Measurements from ENCODE around the gene PSMG4.

Gene PSMG4

DNA sequence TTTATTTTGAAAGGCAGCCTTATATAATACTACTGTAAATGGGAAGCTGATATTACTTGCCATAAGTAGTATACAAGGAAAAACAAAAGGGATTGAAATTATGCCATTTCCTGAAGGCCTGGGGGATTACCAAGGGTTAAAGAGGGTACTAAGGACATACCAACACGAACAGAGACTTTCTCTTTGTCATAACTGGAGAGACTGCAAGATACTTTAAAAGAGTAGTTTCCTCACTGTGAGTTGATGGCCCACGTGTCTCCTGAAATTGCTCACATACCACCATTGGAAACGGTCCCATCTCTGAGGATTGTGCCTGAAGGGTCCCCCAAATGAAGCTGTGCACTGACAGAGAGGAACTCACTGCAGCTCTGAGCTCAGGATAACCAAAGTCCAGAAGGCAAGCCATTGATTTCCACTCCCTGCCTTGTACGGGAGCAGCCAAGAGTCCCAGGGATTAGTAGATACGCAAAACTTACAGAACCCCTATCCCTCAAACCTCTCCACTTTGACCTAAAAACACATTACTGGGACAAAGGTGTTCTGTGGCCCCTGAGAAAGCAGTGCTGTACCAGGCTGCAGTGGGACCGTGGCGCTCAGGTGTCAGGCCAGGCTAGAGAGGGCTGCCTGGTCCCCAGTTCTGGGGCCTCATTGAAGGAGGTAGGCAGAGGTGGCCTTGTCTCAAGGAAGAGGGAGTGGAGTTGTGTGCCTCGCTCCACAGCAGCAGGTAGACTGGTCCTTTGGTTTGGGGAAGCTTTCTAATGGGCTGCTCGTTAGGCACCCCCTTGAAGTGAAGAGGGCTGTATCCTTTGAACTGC, 15.2 kb downstream of the PSMG4 start:
- no peak for DNase-seq (ENCODE audit: low read depth in 1 of 2, low spot score in 1 of 2)

DNA sequence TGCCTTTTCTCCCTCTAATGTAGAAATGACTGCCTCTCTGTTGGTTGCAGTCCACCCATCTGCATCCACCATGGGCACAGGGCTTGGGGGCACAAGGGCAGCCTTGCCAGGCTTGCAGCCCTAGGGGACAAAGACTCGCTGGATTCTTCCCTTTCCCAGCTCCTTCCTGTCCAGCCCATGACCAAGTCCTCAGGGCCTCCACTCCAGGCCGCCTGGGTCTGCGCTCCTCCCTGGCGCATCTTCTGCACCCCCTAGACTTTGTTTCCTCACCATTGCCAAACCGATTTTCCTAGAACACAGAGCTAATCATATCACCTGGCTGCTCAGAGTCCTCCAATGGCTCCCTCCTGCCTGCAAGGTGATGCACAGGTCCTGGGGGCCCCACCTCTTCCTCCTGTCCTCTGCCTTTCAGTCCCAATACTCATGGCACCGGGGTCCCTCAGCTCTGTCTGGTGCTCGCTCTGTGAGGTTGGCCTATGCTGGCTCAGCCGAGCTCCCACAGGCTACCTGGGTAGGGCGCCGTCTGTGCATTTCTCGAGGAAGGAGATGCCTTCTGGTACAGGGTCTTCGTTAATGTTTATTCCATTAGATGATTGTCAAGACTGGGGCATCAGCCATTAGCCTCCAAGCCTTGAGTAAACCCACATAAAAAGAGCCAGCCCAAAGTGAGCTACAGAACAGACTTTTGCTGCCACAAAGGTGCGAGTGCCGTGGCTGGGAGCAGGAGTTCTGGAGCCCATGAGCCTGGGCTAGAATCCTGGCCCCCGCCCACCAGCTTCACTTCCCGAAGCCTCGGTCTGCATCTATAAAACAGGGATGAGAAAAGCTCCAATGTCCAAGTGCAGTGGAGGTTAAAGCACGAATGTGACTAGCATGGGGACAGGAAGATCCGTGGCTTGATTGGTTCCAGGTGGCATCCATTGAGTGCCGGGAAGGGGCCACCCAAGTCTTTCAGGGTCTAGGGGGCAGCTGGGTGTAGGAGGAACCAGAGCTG, 17.7 kb downstream of the PSMG4 start:
- no peak for DNase-seq (ENCODE audit: low read depth in 1 of 2, low spot score in 1 of 2)

DNA sequence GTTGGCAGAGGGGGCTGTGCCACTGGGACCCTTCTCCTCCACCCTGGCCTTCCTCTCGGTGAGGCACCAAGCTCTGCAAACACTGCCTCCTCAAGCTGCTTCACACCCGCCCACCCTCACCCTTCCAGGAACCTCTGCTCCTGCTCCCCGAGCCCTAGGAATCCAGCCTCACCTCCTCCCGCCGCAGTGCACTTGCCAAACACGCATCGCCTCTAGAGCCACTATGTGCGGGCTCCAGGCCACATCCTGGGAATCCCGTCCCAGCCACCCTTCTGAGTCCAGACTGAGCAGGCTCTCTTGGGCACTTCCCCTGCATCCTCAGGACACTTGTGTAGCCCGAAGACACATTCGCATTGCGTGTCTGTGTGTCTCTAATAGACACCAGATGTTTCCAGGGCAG, 18.5 kb downstream of the PSMG4 start:
- DNase-seq (ENCODE audit: low read depth in 1 of 2, low spot score in 1 of 2): no peak

DNA sequence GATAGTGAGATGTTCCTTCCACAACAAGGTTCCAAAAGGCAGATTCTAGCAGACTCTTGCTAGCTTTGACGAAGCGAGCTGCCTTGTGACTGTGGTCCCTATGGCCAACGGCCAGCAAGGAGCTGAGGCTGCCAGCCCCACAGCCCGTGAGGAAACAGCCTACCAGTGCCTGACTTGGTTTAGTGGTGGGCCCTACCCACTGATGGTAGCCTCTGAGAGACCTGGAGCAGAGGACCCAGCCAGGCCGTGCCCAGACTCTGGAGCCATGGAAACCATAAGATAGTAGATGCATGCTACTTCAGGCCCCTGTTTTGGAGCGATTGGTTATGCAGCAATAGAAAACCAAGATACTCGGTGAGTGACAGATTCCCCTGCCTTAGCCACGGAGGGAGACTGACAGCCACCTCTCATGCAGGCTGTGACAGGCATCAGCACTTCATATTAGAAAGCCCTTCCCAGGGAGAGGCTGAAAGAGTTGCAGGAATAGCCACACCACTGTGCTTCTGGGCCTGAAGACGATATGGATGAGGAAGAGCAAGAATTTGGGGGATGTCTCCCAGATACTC, 19.2 kb downstream of the PSMG4 start:
- no peak for DNase-seq (ENCODE audit: low read depth in 1 of 2, low spot score in 1 of 2)

DNA sequence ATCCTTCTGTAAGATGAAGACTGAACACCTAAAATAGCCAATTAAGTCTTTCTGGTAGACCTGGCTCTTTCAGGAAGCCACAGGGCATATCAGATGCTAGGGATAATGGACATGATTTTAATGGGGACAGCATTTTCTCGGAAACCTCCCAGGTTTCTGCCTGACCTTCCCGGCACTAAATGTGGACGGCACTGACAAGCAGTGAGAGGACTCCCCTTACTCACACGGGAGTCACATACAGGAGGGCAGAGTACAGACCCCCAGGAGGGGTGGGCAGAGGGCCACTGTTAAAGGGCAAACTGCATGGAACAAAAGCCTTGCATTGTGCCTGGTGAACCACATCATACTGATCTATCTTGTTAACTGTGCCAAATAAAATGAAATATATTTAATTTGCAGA, 19.9 kb downstream of the PSMG4 start:
- DNase-seq (ENCODE audit: low read depth in 1 of 2, low spot score in 1 of 2): no peak

DNA sequence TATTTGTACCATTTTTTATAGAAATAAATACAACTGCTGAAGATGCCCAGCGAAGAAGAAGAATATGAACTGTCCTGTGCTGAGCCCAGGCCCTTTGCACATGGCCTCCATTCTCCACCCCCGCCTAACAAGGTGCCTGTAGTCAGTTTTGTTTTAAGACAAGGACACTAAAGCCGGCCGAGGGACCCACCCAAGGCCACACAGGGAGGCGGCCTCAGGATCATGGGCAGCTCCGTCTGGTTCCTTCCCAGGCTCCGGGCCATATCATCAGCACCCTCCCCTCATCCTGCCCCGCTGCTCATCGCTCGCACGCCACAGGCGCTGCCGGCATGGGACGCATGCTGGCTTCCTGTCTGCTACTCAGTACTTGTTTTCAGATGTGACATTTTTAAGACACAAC, 21.3 kb downstream of the PSMG4 start:
- no peak for DNase-seq (ENCODE audit: low read depth in 1 of 2, low spot score in 1 of 2)

DNA sequence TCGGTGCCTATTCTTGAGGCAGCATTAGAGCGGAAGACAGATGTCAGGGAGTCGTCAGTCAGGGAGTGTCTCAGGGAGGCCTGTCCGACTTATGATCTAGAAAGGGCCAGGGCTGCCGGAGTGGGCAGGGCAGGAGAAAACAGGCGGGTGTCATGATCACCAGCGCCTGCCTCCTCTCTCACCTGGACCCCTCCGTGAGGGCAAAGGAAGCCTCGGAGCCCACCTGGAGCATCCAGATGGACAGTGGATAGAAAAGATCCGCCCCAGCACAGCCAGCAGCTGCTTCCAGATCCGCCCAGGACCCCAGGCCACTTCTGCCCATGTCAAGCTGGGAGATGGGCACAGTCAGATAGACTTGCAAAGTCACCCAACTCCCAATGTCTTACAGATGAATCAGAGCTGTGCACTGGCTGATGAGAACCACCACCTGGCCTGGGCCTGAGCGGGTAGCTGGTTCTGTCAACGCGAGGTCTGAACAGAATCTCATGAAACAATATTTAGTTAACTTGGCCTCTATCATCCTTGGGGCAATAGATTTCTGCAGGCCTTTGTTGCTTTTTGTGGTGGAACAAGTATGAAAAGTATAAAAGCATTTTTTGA, 22.2 kb downstream of the PSMG4 start:
- no peak for DNase-seq (ENCODE audit: low read depth in 1 of 2, low spot score in 1 of 2)

DNA sequence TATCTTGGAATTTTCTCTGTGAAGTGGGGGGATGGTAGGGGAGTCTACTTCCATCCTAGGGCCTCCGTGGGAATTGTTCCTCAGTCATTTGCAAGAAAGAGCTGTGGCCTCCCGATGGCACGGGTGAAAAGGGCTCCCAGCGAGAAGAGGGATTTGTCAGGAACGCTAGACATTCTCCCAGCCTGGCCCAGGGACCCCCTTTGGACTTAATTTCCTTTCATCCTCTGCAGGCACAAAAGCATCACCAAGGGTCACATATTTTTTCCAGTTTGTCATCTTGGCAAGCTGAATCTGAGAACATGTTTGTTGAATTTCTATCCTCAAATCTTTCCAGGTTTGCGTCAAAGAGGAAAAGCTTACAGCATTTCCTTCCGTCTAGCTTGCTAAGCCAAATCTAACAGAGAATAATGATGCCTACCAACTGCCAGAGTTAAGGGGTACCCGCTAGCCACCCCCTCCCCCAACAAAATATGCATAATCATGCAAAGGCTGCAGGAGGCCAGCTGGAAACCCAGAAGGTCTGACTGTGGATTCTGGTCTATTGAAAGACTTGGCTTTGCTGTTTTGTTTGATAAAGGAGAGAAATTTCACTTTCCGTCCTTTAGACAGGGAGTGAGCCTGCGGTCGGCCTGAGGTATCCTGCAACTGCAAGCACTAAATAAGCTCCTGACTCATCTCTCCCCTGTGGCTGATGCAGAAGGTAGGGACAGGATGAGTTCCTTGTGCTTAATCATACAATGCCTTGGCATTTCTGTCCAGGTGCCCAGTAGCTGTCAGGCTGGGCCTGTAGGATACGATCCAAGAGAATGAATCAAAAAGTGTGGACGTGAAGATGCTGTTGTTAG, 23.1 kb downstream of the PSMG4 start:
- DNase-seq (ENCODE audit: low read depth in 1 of 2, low spot score in 1 of 2): no peak

DNA sequence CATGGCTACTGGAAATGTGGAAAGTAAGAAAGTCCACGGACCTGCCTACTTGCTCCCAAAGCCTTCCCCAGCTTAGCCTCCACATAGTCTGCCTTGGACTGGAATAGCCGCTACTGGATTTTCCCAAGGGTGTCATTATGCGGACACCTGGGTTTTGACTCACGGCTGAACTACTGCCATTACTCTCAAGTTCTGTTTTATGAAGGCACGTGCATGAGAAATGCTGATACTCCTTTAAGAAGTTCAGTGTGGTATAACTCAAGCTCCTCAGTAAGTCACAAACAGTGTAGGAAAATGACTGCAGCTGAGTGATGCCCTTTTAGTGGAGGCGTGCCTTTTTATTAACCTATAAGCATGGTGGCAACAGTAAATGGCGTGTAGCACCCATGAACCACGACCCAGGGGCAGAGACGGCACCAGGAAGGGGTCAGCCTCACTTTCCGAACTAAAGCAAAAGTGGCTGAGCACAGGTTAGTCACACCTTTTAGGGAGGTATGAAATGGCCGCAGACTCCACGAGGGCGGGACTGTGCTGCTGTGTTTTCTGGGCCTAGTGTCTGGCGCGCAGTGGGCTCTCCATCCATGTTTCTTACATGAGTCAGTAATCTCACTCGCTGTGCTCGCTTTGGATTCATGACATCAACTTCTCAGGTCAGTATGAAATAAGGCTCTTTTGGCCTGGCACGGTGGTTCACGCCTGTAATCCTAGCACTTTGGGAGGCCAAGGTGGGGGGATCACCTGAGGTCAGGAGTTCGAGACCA, 23.9 kb downstream of the PSMG4 start:
- no peak for DNase-seq (ENCODE audit: low read depth in 1 of 2, low spot score in 1 of 2)

DNA sequence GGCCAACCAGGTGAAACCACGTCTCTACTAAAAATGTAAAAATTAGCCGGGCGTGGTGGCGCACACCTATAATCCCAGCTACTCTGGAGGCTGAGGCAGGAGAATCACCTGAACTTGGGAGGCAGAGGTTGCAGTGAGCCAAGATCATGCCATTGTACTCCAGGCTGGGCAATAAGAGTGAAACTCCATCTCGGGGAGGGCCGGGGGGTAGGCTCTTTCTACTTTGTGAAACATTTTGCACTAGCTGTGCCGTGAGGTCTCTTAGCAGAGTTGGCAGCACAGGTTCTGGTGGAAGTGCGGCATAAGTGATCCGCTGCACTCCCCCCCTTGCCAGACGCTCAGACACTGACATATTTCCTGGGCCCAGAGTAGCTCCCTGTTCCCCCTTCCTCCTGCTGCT, 24.5 kb downstream of the PSMG4 start:
- DNase-seq (ENCODE audit: low read depth in 1 of 2, low spot score in 1 of 2): no peak

DNA sequence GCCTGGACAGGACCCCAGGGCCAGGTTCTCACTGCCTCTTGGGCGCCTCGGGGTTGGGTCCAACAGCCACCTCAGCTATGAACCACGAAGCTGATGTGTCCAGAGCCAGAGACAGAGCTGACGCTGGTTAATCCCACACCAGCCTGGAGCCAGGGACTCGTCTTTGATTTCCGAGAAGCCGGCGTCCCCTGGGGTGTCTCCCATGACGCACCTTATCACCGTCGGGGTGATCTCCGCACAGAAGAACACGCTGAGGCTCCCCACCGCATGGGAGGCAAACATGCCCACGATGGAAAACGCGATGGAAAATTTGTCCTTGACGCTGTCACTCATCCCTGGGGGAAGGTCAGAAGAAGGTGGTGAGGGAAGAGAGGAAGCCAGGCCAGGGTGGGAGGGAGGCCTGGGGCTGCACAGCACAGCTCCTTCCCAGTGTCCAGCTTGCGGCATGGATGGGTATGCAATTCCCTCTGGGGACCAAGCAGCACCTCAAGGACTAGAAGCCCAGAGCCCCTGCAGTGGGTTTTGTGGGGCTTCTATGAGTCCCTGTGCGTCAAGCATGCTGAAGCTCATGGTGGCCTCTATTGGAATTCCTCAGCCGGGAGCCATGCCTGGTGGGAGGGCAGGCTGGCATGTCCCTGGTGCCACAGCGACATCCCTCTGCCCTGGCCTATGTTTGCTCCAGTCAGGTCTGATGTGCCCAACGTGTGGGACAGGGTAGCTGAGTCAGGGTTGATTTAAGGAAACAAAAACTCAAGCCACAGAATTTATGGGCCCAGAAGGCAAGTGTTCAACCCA, 25.1 kb downstream of the PSMG4 start:
- no peak for DNase-seq (ENCODE audit: low read depth in 1 of 2, low spot score in 1 of 2)

DNA sequence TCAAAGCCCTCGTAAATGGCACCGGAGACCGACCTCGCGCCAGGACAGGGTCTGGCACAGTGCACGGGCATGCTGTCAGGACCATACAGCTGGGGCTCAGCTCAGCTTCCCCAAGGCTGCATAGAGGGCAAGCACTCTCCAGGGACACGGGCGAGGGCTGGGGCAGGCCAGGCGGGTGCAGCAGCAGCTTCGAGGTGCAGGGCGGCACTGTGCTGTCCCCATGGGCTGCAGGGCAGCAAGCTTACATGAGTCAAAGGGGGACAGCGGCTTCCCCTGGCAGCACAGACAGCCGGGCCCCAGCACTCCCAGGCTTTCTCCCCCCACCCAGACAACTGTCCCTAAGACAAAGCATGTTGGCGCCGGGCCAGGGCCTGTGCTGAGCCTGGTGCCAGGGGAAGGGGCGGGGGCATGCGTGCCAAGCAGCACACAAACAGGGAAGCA, 25.7 kb downstream of the PSMG4 start:
- no peak for DNase-seq (ENCODE audit: low read depth in 1 of 2, low spot score in 1 of 2)

DNA sequence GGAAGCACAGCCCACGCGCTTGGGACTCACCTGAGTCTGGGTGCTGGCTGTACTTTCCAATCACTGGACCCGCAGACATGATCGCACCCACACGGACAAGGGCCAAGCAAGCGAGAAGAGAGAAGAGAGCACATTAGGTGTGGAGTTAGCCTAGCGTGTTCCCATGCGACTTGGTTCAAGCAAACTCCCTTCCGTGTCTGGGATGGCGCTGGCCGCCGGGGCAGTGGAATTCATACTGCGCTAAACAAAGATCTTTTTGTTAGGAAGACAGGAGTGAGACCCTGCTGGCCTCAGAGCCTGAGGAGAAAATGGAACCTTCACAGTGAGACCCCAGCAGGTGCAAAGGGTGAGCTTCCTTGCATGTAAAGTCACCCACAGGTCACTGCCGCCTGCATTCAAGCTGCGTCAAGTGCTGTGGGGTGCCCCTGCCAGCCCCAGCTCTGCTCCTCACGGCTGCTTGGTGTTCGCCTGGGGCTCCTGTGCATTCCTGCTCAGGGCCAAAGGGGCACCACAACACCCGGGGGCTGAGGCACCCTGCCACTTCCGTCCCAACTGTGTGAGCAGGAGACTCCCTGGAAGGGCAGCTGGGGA, 26.4 kb downstream of the PSMG4 start:
- DNase-seq (ENCODE audit: low read depth in 1 of 2, low spot score in 1 of 2): no peak

DNA sequence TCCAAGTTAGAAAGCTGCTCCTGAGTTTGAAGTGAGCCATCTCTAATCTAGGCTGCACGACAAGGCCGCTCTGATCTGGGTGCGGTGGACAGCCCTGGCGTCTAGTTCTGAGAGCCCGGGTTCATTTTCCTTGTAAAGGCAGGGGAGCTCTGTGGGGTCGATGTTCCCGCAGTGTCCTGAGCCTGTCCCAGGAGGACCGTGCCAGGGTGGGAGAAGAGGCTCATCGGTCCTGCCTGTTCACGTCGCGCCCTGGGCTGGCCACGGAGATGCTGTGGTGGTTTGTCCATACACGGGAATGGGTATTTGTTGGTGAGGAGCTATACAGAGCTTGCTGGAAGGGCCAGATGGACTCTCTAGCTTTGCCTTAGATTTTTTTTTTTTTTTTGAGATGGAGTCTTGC, 27.0 kb downstream of the PSMG4 start:
- no peak for DNase-seq (ENCODE audit: low read depth in 1 of 2, low spot score in 1 of 2)

DNA sequence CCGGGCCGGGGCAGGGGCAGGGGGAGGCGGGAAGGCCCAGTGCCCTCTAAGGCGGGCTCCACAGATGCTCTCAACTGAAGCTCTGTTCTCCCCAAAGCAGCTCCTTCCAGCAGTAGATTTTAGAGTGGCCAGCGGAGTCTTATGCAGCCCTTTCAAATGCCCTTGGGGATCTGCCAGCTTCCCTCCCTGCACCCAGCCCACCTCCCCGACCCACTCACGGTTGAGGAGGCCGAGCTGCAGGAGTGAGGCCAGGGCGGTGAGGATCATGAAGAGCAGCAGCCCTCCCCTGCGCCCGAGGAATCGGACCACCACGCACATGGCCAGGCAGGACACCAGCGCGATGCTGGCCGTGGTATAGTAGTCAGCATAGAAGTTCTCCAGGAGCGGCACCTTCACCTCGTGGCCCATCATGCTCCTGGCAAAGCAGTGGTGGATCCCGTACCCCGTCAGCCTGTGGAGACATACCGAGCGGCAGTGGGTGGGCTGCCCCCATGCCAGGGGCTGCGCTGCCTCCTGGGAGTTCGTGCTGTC, 28.0 kb downstream of the PSMG4 start:
- DNase-seq (ENCODE audit: low read depth in 1 of 2, low spot score in 1 of 2): no peak

DNA sequence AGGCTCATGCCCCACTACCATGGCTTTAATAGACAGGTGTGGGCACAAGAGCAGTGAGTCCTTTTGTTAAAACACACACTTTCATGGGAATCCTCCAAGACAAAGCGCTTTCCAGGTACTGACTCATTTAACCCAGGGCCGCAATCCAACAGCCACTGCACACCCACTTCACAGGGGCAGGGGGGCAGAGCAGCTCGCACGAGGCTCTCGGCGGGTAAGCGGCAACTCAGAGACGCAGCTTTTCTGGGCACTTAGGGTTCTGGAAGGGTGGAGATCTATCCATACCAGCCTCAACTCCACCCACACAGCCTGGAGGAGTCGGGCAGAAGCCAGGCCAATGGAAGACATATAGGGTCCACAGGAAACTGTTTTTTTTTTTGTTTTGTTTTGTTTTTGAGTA, 28.6 kb downstream of the PSMG4 start:
- DNase-seq (ENCODE audit: low read depth in 1 of 2, low spot score in 1 of 2): no peak

DNA sequence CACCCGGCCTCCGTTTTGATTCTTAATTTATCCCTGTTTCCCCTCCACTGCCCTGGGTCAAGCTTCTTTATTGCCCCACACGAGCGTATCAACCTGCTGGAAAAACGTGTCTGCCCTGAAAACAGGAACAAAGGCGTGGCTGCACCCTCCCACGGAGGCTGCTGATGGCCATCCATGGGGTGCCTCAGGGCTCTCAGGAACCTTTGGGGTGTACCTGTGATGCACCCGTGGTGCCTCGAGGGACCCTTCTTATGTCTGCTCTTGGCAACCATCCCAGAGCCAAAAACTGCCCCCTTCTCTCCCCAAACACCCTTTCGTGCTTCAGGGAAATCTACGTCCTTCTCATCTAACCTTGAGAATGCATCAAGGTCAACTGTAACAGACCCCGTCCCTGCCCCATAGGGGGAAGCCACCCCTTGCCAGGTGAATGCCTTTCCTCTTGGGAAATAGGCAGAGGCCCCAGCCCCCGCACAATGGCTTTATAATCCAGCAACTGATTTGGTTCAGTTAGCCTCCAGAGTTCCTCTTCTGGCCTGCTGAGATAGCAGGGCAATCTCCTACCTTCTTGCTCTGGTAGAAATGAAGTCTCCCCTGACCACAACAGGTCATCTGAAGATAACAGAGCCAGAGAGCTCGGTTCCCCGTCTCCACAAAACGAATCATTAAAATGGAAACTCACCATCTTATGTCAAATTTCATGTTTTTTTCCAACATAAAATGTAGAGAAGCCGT, 29.4 kb downstream of the PSMG4 start:
- DNase-seq (ENCODE audit: low read depth in 1 of 2, low spot score in 1 of 2): no peak

Measured in stimulated activated CD4-positive, alpha-beta T cell treated with anti-CD3 and anti-CD28 coated beads, Interleukin-15, amount 100 ng/mL, for 1 hour (primary cell).